LoVo (cell line): ENCODE data around the gene NKAIN2.
"Not testable (repeated sequence)": the region's sequence is repeated elsewhere in the genome, so short reads cannot be mapped to it uniquely, and the experiment has no call there.

Experiments
- DNase-seq: peaks from one replicate; pipeline ENCODE4 v3.0.0-alpha.2; 2016; ENCODE audit warnings: low spot score

Gene NKAIN2

GRCh38 chr6:123966618-123967017, 163.0 kb downstream of the NKAIN2 start:
- DNase-seq, result no peak

- no peak for DNase-seq
These were observed 164.2 kb downstream of the NKAIN2 start for GRCh38 chr6:123967905-123968304.

GRCh38 chr6:123972600-123973294, 169.1 kb downstream of the NKAIN2 start:
- DNase-seq, result no peak

GRCh38 chr6:123980311-123980710, 176.6 kb downstream of the NKAIN2 start:
- no peak for DNase-seq

- DNase-seq, result no peak
These were observed 183.3 kb downstream of the NKAIN2 start for GRCh38 chr6:123986938-123987337.

GRCh38 chr6:123989918-123990317, 186.3 kb downstream of the NKAIN2 start:
- not testable (repeated sequence) for DNase-seq

- no peak for DNase-seq
These were observed 186.7 kb downstream of the NKAIN2 start for GRCh38 chr6:123990376-123990775.

- DNase-seq, result no peak
These were observed 190.5 kb downstream of the NKAIN2 start for GRCh38 chr6:123994168-123994567.

- DNase-seq, result no peak
These were observed 191.4 kb downstream of the NKAIN2 start for GRCh38 chr6:123994891-123995635.

GRCh38 chr6:123997223-123997622, 193.6 kb downstream of the NKAIN2 start:
- no peak for DNase-seq

- no peak for DNase-seq
These were observed 198.9 kb downstream of the NKAIN2 start for GRCh38 chr6:124002377-124003081.

GRCh38 chr6:124007266-124007665, 203.6 kb downstream of the NKAIN2 start:
- no peak for DNase-seq

- DNase-seq, result no peak
These were observed 204.6 kb downstream of the NKAIN2 start for GRCh38 chr6:124008000-124008987.

- DNase-seq, result no peak
These were observed 205.5 kb downstream of the NKAIN2 start for GRCh38 chr6:124008988-124009765.

GRCh38 chr6:124010574-124010973, 206.9 kb downstream of the NKAIN2 start:
- DNase-seq, result no peak

GRCh38 chr6:124011180-124011579, 207.5 kb downstream of the NKAIN2 start:
- DNase-seq, result no peak

- not testable (repeated sequence) for DNase-seq
These were observed 218.4 kb downstream of the NKAIN2 start for GRCh38 chr6:124022051-124022450.

- no peak for DNase-seq
These were observed 219.0 kb downstream of the NKAIN2 start for GRCh38 chr6:124022641-124023040.

- DNase-seq, result no peak
These were observed 223.0 kb downstream of the NKAIN2 start for GRCh38 chr6:124026694-124027093.

- no peak for DNase-seq
These were observed 223.7 kb downstream of the NKAIN2 start for GRCh38 chr6:124027392-124027791.

GRCh38 chr6:124028117-124028516, 224.5 kb downstream of the NKAIN2 start:
- no peak for DNase-seq
